ENCODE results near the gene AKAP8L.

DNA sequence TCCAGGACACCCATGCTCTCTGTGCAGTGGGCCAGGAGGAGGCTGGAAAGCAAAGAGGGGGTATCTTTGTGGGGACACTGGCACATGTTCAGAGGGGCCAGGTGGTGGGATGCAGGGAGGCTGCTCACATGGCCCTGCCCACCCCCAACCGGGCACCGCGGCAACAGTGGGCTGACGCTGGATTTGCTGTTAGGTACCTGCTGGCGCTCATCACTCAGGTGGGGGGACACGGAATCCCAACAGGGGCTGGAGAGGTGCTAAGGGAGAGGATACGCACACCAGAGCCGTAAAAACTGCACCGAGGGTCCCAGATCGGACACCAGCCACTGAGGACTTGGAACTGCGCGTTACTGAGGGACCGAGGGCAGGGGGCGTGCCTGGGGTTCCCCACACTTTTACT is 19.2 kb downstream of the AKAP8L start:
- TF ChIP-seq, protein P1, sequence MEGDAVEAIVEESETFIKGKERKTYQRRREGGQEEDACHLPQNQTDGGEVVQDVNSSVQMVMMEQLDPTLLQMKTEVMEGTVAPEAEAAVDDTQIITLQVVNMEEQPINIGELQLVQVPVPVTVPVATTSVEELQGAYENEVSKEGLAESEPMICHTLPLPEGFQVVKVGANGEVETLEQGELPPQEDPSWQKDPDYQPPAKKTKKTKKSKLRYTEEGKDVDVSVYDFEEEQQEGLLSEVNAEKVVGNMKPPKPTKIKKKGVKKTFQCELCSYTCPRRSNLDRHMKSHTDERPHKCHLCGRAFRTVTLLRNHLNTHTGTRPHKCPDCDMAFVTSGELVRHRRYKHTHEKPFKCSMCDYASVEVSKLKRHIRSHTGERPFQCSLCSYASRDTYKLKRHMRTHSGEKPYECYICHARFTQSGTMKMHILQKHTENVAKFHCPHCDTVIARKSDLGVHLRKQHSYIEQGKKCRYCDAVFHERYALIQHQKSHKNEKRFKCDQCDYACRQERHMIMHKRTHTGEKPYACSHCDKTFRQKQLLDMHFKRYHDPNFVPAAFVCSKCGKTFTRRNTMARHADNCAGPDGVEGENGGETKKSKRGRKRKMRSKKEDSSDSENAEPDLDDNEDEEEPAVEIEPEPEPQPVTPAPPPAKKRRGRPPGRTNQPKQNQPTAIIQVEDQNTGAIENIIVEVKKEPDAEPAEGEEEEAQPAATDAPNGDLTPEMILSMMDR (IDR thresholded peaks at IDR 0.05; ENCODE audit: low read depth, low read length) = no peak
- TF ChIP-seq, protein P2, sequence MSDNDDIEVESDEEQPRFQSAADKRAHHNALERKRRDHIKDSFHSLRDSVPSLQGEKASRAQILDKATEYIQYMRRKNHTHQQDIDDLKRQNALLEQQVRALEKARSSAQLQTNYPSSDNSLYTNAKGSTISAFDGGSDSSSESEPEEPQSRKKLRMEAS (IDR thresholded peaks at IDR 0.05; ENCODE audit: low read depth, low read length) = no peak

Data from NB4 (cell line).